ENCODE measurements around the gene RAPGEF1.

DNA sequence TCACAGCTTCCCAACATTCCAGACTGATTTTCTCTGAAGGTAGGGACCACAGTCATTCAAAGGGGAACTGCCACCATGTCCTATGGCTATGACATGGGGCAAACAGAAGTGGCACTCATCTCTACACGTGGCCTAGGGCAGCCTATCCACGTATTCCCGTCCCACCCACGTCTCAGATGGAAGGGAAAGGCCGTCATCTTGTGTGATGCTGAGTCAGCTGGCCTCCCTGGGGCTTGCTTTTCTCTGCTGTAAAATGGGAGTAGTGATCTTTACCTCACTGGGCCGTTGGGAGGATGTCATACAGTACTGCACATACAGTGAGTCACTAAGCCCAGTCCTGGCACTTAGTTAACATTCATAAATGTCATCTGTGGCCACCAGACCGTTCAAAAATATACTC lies 72.3 kb downstream of the RAPGEF1 start:
- TF ChIP-seq, protein P1, sequence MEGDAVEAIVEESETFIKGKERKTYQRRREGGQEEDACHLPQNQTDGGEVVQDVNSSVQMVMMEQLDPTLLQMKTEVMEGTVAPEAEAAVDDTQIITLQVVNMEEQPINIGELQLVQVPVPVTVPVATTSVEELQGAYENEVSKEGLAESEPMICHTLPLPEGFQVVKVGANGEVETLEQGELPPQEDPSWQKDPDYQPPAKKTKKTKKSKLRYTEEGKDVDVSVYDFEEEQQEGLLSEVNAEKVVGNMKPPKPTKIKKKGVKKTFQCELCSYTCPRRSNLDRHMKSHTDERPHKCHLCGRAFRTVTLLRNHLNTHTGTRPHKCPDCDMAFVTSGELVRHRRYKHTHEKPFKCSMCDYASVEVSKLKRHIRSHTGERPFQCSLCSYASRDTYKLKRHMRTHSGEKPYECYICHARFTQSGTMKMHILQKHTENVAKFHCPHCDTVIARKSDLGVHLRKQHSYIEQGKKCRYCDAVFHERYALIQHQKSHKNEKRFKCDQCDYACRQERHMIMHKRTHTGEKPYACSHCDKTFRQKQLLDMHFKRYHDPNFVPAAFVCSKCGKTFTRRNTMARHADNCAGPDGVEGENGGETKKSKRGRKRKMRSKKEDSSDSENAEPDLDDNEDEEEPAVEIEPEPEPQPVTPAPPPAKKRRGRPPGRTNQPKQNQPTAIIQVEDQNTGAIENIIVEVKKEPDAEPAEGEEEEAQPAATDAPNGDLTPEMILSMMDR (conservative IDR thresholded peaks at IDR 0.05; ENCODE audit: low read depth, low read length), result no peak
- TF ChIP-seq EZH2 (IDR thresholded peaks at IDR 0.05; ENCODE audit: borderline replicate concordance, low read depth, low read length, poor library complexity, severe bottlenecking), result no peak

Data from A673 (cell line).